Astrocyte of the spinal cord (primary cell): ENCODE data around the gene MYBBP1A.

Experiments used
- DNase-seq: peaks from one replicate; pipeline ENCODE4 v3.0.0; 2011; ENCODE audit warnings: low read depth, low spot score
- H3K4me3 ChIP-seq: 2 replicates; pipeline ENCODE4 v1.5.1; 2011; ENCODE audit warnings: low read depth, mild to moderate bottlenecking, low read length, moderate library complexity
- in situ Hi-C: cut with HindIII; loops from 2 replicates; pipeline ENCODE4 v1.10.0; 2017; ENCODE audit warnings: low sequenced_read_pairs
- TF ChIP-seq, protein P1 (sequence below): IDR thresholded peaks from 2 replicates; pipeline ENCODE4 v1.5.1; 2012; ENCODE audit warnings: low read depth, mild to moderate bottlenecking, low read length, inconsistent platforms

The MYBBP1A gene

DNA sequence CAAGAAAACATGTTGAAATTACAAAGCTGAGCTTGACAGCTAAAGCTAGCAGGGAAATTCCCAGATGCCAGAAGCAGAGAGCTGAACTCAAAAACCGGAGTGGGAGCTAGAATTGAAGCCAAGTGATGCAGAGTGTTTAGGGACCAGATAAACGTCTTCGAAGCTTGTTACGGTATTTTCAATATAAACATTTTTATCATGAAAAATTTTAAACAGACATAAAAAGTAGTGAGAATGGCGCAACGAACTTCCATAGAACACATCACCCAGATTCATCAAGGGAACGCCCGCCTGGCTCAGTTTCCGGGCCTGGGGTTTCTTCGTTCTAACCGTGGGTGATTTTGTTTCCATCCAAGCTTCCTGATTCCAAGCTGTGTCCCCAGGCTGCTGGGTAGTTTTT lies 38.4 kb downstream of the MYBBP1A start:
- TF ChIP-seq, protein P1, sequence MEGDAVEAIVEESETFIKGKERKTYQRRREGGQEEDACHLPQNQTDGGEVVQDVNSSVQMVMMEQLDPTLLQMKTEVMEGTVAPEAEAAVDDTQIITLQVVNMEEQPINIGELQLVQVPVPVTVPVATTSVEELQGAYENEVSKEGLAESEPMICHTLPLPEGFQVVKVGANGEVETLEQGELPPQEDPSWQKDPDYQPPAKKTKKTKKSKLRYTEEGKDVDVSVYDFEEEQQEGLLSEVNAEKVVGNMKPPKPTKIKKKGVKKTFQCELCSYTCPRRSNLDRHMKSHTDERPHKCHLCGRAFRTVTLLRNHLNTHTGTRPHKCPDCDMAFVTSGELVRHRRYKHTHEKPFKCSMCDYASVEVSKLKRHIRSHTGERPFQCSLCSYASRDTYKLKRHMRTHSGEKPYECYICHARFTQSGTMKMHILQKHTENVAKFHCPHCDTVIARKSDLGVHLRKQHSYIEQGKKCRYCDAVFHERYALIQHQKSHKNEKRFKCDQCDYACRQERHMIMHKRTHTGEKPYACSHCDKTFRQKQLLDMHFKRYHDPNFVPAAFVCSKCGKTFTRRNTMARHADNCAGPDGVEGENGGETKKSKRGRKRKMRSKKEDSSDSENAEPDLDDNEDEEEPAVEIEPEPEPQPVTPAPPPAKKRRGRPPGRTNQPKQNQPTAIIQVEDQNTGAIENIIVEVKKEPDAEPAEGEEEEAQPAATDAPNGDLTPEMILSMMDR = no peak
- in situ Hi-C loops = no loop called here
- no peak overlapping the region for H3K4me3 ChIP-seq
- DNase-seq = no peak

DNA sequence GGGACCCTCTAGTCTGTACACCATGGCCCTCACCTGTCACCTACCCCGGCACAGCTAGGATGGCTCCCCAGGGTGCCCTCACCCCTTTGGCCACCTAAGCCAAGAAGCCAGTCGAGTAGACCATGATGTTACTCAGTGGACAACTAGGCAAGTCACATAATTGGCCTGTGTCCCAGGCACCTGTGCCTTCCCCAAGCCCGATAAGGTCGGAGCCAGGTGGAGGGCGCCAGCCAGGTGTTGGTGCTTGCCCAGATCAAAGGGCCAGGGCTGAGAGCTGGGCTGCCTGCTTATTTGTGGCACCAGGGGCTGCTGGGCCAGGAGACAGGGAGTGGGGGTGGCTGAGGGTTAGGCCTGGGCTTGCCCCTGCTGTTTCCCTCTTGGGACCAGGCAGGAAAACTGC lies 39.7 kb downstream of the MYBBP1A start:
- TF ChIP-seq, protein P1 = no peak
- DNase-seq = no peak
- no peak overlapping the region for H3K4me3 ChIP-seq
- in situ Hi-C loops = no loop called here

DNA sequence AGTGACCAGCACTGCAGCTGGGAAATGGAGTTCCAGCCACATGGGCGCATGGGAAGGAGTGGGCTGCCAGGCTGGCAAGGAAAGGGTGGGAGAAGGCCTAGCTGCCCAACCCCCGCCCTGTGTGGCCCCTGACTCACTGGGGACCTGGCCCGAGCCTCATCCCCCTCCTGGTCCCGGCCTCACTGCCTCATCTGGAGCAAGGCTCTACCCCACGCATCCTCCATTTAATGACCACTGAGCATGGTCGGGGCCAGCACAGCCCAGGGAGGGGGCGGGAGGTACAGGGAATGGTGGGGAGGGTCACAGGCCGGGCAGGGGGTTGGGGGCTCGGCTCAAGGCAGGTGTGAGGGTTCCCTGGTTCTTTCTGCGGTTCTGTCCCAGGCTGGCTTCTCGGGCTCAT lies 40.4 kb downstream of the MYBBP1A start:
- in situ Hi-C loops = no loop called here

DNA sequence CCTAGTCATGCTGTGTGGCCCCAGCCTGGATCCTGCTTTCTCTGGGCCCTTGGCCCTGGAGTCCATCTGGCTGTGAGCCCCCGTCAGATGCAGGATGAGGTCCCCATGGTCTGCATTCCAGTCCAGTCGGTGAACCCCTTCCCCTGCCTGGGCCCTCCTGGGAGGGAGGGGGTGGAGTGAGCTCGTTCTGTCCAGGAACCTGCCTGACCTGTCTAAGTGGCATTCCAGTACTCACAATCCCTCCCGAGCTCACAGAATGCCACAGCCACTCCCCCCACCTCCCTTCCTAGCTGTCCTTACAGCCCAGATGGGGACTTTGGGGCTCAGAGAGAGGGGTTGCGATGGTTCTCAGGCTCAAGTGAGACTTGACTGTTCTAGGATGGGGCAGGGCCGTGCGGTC lies 41.0 kb downstream of the MYBBP1A start:
- TF ChIP-seq, protein P1 = no peak
- in situ Hi-C loops = no loop called here
- DNase-seq = no peak
- no peak overlapping the region for H3K4me3 ChIP-seq

More for the DNA sequence above, 40.4 kb downstream of the MYBBP1A start:
- DNase-seq = no peak
- H3K4me3 ChIP-seq = no peak overlapping the region
- TF ChIP-seq, protein P1 = no peak

DNA sequence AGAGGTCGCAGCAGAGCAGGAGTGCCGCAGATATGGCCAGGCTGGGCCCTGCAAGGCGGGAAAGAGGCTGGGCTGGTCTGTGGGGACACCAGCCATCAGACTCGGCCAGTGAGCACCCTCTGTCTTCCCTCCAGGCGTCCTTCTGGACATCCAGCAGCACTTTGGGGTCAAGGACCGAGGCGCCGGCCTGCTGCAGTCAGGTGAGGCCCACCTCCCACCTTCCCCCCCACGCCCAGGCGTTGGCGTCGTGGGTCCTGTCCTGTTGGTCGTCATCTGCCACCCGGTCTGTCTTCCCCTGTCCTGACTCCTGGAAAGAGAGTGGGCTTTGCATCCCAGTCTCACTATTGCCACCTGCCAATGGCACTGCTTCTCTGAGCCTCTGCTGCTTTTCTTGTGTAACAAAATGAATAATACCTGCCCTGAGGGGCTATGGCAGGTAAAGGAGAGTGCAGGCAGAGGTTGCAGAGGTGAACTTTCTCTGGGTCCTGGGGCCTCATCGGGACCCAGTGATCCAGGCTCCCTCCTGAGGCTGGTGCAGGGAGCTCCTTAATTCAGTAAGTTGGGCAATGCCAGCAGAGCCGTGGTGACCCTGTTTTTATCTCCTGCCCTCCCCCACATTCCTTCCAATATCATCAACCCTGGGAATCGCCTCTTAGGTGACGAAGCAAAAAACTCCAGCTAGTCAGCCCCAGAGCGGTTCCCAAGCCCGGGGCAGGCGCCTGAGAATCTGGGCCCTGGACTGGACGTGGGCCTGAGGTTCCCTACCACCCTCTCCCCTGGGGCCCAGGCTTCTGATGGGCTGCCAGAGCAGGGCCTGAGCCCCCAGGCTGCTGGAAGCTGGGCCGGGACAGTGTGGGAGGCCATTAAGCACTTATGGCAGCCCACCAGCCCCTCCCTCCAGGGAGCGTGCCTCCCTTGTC lies 41.8 kb downstream of the MYBBP1A start:
- TF ChIP-seq, protein P1 = no peak
- in situ Hi-C loops = no loop called here
- no peak for DNase-seq
- no peak overlapping the region for H3K4me3 ChIP-seq

DNA sequence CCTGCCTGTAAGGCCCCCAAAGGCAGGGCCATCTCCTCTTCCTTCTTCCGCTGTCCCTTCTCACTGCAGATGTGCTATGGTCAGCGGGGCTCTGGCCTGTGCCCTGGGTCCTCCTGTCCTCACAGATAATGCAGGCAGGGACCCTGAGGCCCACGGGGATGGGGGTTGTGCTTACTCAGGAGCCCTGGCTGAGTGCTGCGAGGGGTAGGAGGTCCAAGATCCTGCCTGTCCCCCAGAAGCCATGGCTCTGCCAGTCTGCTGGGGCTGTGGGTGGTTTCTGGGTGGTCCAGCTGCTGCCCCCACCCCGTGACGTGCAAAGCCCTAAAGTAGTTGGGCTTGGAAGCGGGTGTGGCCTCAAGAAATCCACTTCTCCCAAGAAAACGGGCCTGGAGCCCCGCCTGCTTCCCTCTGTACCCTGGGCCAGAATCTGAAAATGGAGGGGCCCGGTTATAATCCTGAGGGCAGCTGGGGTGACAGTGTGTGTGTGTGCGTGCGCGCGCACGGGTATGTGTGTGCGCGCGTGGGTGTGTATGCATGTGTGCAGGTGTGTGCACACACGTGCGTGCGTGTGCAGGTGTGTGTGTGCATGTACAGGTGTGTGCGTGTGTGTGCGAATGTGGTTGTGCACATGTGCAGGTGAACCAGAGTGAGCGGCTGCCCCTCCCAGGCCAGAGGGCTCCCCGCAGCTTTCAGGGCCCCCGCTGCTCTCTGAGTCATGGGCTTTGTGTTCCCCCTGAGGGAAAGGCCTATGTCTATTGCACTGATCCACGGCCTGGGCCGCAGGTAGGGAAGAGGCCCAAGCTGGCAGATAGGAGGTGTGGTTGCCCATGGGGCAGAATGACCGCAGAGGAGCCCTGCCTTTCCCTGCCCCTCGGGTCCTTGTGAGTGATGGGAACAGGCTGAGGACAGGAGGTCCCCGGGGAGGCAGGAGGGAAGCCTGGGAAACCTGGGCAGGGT lies 42.8 kb downstream of the MYBBP1A start:
- no peak overlapping the region for H3K4me3 ChIP-seq
- no peak for DNase-seq
- TF ChIP-seq, protein P1 = no peak
- in situ Hi-C loops = no loop called here
